ENCODE data around the gene DUOXA1. TPM values are rescaled to one million over a fixed set of nuclear protein-coding genes. Genes with fewer than 3 reads are reported as not detected.

Gene DUOXA1
- total and polyA plus RNA-seq, 9 donors = 0.30 to 4.1 (median 0.77) TPM

DNA sequence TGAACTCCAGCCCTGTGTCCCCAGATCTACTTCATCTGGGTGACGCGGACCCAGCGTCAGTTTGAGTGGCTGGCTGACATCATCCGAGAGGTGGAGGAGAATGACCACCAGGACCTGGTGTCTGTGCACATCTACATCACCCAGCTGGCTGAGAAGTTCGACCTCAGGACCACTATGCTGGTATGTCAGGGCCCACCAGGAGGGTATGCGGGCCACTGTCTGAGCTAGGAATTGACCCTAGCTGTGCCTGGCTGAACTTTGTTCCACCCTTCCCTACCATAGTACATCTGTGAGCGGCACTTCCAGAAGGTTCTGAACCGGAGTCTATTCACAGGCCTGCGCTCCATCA, 33.8 kb upstream of the DUOXA1 start:
- 72 to 79% (median 74%) methylated on average over 9 of the region's 9 CpGs for WGBS, 3 donors
- intact Hi-C loops (cut with DNase I) = loop anchor here in 3 of 4 donors (5.0 to 10.0 kb wide), 6 partner anchors 34 to 294 kb away; a partner anchor contains a TSS
- no peak for DNase-seq
- no peaks in the 10 kb centered on the region for H3K9me3 ChIP-seq
- peaks cover 1% of the 10 kb centered on the region for H3K4me1 ChIP-seq (ENCODE audit: insufficient read depth)
- TF ChIP-seq, protein P1, sequence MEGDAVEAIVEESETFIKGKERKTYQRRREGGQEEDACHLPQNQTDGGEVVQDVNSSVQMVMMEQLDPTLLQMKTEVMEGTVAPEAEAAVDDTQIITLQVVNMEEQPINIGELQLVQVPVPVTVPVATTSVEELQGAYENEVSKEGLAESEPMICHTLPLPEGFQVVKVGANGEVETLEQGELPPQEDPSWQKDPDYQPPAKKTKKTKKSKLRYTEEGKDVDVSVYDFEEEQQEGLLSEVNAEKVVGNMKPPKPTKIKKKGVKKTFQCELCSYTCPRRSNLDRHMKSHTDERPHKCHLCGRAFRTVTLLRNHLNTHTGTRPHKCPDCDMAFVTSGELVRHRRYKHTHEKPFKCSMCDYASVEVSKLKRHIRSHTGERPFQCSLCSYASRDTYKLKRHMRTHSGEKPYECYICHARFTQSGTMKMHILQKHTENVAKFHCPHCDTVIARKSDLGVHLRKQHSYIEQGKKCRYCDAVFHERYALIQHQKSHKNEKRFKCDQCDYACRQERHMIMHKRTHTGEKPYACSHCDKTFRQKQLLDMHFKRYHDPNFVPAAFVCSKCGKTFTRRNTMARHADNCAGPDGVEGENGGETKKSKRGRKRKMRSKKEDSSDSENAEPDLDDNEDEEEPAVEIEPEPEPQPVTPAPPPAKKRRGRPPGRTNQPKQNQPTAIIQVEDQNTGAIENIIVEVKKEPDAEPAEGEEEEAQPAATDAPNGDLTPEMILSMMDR (IDR thresholded peaks at IDR 0.05) = no peak
- TF ChIP-seq EP300 (IDR thresholded peaks at IDR 0.05) = no peak
- TF ChIP-seq POLR2A (IDR thresholded peaks at IDR 0.05) = no peak
- H3K27ac ChIP-seq = no peak overlapping the region
- H3K27me3 ChIP-seq = no peaks in the 10 kb centered on the region
- no peak overlapping the region for H3K4me3 ChIP-seq
- no peaks in the 10 kb centered on the region for H3K36me3 ChIP-seq

DNA sequence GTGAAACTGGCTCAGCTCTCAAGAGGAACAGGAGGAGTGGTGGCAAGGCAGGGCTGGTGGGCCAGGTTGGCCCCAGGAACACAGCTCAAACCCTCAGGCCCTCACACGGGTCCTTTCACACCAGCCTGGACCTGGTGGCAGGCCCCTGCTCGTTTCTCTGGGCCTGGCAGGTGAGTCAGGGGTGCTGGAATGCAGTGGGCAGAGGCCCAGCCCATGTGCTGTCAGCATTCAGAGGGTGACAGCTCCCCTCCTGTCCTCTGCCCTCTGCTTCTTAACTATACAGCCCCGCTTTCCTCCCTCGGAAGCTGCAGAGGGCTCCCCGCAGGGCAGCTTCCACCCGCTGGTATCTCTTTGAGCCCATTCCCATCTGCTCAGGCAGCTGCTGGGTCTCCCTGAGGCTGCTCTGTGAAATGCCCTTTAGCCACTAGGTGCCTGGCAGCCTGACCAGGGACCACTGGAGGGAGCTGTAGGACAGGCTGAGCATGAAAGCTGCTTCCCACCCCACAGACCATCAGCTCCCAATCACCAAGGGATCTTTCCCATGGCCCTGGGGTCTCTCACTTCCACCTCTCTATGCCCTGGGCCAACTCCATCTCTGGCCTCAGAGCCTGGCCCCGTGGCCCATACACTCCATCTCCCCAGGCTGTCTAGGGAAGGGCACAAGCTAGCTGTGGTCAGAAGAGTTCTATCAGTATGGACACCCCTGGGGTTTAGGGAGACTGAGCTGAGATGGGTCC, 33.3 kb upstream of the DUOXA1 start:
- H3K27me3 ChIP-seq = no peaks in the 10 kb centered on the region
- no peak overlapping the region for H3K27ac ChIP-seq
- H3K4me1 ChIP-seq (ENCODE audit: insufficient read depth) = peaks cover 1% of the 10 kb centered on the region
- H3K4me3 ChIP-seq = no peak overlapping the region
- peak; percentile 71 to 84 (median 80) for DNase-seq
- WGBS, 3 donors = 5 to 9% (median 7%) methylated on average over 7 of the region's 7 CpGs
- H3K9me3 ChIP-seq = no peaks in the 10 kb centered on the region
- TF ChIP-seq EP300 (IDR thresholded peaks at IDR 0.05) (no peak), POLR2A (IDR thresholded peaks at IDR 0.05) (no peak)
- TF ChIP-seq, protein P1 (IDR thresholded peaks at IDR 0.05) = peak; percentile 67 to 82 (median 78)
- intact Hi-C loops (cut with DNase I) = loop anchor here in 3 of 4 donors (5.0 to 10.0 kb wide), 6 partner anchors 34 to 294 kb away; a partner anchor contains a TSS
- no peaks in the 10 kb centered on the region for H3K36me3 ChIP-seq

DNA sequence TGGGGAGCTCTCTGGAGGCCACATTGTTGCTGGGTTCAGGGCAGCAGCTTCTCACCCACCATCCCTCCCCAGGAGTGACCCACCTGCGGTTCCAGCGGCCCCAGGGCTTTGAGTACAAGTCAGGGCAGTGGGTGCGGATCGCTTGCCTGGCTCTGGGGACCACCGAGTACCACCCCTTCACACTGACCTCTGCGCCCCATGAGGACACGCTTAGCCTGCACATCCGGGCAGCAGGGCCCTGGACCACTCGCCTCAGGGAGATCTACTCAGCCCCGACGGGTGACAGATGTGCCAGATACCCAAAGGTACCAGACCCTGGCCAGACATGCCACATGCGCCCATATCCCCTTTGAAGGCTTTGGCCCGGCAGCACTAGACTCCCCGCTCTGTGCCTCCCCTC, 32.0 kb upstream of the DUOXA1 start:
- no peak overlapping the region for H3K4me3 ChIP-seq
- H3K36me3 ChIP-seq = no peaks in the 10 kb centered on the region
- no peak for DNase-seq
- 79 to 89% (median 81%) methylated on average over 9 to 14 of the region's 14 CpGs for WGBS, 3 donors
- no peaks in the 10 kb centered on the region for H3K27me3 ChIP-seq
- no peak overlapping the region for H3K27ac ChIP-seq
- peaks cover 1% of the 10 kb centered on the region for H3K4me1 ChIP-seq (ENCODE audit: insufficient read depth)
- no peaks in the 10 kb centered on the region for H3K9me3 ChIP-seq
- intact Hi-C loops (cut with DNase I) = loop anchor here in 3 of 4 donors (5.0 to 10.0 kb wide), 6 partner anchors 36 to 296 kb away; a partner anchor contains a TSS
- TF ChIP-seq, protein P1 (IDR thresholded peaks at IDR 0.05) = no peak
- no peak for TF ChIP-seq EP300 (IDR thresholded peaks at IDR 0.05)
- no peak for TF ChIP-seq POLR2A (IDR thresholded peaks at IDR 0.05)

DNA sequence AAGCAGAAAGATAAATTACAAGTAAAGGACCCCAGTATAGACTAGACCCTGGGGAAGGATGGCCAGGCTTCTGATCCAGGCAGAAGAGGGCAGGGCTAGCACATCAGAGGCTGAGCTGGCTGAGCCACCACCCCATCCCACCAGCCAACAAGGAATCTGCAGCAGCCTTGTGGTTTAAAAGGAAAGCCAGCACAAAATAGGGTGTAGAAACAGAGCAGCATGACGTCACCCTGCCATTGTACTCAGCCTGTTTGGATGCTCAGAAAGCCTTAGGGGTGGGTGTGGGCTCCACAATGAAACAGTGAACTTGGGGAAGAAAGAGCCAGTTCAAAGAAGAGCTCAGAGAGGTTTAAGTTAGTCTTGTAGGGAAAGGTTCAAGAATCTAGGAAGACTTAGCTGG, 28.3 kb upstream of the DUOXA1 start:
- Histone ChIP-seq H3K27ac (no peak overlapping the region), H3K4me3 (no peak overlapping the region), H3K4me1 (ENCODE audit: insufficient read depth) (peaks cover 1% of the 10 kb centered on the region), H3K36me3 (no peaks in the 10 kb centered on the region), H3K27me3 (no peaks in the 10 kb centered on the region), H3K9me3 (no peaks in the 10 kb centered on the region)
- 55 to 83% (median 64%) methylated on average over 1 of the region's 1 CpG for WGBS, 3 donors
- TF ChIP-seq EP300 (IDR thresholded peaks at IDR 0.05) = no peak
- TF ChIP-seq, protein P1 (IDR thresholded peaks at IDR 0.05) = no peak
- TF ChIP-seq POLR2A (IDR thresholded peaks at IDR 0.05) = no peak
- DNase-seq = no peak
- intact Hi-C loops (cut with DNase I) = no loop called here

Measured in ovary (tissue), 9 donors.